CD4-positive, alpha-beta T cell treated with Interleukin-4 for 1 hour (primary cell): Measurements from ENCODE around the gene SLCO4A1.
"Not testable (repeated sequence)": the region's sequence is repeated elsewhere in the genome, so short reads cannot be mapped to it uniquely, and the experiment has no call there.

ENCODE experiments used
- DNase-seq, 2 donors: peaks; one replicate each; pipeline ENCODE4 v3.0.0-alpha.2; 2020 to 2022

The SLCO4A1 gene

DNA sequence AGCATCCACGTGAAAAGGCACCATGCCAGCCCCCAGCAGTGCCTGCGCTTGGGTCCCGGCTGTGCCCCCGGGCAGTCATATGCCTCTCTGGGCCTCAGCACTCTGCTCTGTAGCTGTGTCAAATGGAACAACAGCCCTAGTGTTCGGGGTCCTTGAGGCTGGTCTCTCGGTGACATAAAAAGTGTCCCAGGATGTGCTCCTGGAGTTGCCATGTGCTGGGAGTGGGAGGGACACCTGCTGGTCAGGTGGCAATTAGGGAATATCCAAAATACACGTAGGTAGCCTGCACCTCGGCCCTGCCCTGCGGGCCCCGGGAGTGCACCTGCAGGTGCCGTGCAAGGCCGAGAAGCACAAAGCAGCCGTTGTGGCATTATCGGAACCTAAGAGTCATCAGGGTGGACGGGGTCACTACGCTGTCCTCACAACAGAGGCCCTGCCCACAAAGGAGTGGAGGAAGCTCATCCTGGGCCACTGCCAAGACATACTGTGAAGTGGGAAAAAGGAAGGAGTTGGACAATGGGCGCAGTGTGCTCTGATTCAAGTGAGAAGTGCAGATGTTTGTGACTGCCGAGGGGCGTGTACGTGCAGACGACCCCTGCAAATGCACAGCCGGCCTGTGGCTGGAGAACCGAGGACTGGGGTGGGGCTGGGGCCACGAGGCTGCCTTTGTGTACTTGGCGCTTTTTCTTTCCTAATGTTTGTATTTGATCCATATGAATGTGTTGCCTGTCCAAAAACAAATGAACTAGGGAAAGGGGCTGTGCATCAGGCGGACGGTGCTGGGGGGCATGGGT is 24.6 kb downstream of the SLCO4A1 start:
- DNase-seq, result no peak

DNA sequence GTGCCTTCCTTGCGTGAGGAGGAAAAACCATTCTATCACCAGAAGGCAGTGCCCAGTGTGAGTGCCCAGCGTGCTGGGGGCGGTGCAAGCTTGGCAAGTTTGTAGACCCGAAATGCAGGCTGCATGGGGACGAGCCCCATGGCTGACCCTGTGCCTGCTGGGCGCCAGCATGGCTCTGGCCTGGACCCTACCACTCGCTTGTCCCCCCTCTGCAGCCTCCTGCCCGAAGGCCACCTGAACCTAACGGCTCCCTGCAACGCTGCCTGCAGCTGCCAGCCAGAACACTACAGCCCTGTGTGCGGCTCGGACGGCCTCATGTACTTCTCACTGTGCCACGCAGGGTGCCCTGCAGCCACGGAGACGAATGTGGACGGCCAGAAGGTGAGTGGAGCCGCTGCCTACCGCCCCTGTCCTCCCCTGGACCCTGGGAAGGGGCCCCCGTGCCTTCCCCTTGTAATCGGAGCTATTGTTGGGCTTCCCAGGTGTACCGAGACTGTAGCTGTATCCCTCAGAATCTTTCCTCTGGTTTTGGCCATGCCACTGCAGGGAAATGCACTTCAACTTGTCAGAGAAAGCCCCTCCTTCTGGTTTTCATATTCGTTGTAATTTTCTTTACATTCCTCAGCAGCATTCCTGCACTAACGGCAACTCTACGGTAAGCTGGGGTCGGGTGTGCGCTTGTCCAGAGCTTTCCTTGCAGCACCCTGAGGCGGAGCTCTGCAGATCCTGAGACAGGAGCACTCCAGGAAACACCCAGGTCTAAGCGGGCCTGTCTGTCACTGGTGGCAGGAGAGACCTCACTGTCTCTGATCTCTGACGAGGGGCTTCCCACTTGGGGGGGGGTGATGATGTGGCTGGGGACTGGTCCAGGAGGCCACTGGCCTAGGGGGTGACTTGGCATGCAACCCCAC is 25.5 kb downstream of the SLCO4A1 start:
- DNase-seq, result no peak

GRCh38 chr20:62668441-62669027 is 26.2 kb downstream of the SLCO4A1 start:
- DNase-seq, result peak; percentile 55 to 58

- no peak for DNase-seq
These were observed 26.9 kb downstream of the SLCO4A1 start for GRCh38 chr20:62669249-62669648.

DNA sequence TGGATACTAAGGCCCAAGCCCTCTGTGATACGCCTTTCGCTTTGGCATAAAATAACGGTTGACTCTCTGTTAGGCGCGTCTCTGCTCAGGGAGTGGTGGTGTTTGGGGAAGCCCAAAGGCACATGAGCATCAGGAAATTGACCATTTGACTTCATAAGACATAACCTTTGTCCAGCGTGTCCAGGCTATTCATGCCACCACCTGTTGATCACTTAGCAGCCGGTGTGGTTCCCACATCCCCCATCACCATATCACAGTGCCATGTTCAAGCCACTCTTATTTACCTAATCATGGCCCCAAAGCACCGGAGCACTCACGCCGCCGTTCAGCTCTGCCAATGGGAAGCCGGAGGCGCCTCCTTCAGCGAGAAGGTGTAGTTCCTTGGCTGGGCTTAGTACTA is 27.9 kb downstream of the SLCO4A1 start:
- no peak for DNase-seq

- no peak for DNase-seq
These were observed 28.7 kb downstream of the SLCO4A1 start for GRCh38 chr20:62670998-62671397.

DNA sequence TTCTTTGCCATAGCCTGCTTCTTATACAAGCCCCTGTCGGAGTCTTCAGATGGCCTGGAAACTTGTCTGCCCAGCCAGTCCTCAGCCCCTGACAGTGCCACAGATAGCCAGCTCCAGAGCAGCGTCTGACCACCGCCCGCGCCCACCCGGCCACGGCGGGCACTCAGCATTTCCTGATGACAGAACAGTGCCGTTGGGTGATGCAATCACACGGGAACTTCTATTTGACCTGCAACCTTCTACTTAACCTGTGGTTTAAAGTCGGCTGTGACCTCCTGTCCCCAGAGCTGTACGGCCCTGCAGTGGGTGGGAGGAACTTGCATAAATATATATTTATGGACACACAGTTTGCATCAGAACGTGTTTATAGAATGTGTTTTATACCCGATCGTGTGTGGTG is 29.5 kb downstream of the SLCO4A1 start:
- DNase-seq, result no peak

DNA sequence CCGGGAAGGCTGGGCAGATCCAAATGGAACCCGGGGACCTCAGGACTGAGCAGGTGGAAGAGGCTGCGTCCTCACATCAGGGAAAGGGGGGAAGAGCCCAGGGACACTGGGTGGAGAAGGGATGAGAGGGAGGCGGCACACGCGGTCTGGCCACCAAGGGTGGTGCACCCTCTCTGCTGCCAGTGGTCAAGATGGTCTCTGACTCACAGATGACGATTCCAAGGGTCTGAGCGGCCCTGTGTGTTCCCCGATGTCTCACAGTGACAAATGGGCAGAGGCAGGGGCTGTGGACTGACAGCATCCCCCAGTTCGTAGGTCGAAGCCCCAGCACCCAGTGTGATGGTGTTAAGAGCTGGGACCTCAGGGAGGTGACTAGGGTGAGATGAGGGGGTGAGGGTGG is 32.1 kb downstream of the SLCO4A1 start:
- no peak for DNase-seq

DNA sequence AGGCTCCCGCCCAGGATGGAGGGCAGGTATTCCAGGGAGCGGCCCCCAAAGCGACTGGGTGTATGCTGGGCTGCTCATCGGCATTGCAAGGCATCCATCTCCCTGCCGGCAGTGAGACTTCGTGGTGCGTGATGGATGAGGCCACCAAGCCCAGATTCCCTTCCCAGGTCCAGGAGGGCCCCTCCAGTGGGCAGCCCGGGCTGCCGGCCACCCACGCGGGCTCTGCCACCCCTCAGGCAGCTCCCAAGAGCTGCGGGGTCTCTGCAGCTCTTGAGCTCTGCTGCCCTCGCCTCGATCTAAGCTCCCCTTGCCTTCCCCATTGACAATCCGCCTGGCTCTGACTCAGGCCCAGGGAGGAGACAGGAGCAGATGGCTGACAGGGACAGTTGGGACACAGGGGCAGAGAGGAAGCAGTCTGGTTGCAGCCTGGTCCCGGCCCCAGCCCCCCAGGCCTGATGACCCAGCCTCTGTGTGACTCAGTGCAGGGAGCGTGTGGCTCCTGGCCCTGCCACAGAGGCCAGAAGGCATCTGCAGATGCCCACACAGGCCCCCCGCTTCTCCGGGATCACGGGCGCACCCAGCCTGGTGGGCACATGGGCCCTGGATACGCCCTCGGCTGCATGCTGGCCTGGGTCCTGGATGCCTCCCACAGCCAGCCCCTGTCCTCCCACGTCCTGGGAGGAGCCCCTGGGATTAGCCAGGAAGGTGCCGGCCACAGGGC is 33.0 kb downstream of the SLCO4A1 start:
- DNase-seq, result peak in 1 of 2 donors; percentile 68

GRCh38 chr20:62675877-62676260 is 33.6 kb downstream of the SLCO4A1 start:
- no peak for DNase-seq

- DNase-seq, result no peak
These were observed 34.7 kb downstream of the SLCO4A1 start for GRCh38 chr20:62676976-62677375.

DNA sequence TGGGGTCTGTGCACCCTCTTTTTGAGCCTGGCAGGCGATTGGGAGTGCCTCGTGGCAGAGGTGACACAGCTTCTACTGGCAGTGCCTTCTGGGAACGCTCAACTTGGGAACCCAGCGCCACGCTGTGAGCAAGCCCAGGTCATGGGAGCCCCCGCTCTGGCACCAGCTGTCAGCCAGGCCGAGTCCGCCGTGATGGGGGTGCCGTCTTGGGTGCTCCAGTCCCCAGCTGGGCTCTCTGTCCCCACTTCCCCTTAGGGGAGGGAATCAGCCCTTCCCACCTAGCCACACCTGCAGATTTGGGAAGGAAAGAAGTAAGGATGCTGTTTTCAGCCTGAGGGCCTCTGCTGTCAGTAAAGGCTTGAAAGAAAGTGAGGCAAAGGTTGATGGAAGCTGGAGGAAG is 35.4 kb downstream of the SLCO4A1 start:
- no peak for DNase-seq

DNA sequence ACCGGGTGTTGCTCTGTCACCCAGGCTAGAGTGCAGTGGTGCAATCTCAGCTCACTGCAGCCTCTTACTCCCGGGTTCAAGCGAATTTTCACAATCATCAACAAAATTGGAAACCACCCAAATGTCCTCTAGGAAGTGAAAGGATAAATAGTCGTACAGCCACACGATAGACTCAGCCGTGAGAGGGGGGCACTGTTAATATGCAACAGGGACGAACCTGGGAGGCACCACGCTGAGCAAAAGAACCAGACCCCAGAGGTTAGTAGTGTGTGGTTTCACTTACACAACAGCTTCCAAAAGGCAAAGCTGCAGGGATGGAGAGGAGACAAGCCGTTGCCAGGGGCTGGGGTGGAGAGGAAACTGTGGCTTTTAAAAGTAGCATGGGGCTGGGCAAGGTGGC is 36.2 kb downstream of the SLCO4A1 start:
- peak in 1 of 2 donors; percentile 30 for DNase-seq

DNA sequence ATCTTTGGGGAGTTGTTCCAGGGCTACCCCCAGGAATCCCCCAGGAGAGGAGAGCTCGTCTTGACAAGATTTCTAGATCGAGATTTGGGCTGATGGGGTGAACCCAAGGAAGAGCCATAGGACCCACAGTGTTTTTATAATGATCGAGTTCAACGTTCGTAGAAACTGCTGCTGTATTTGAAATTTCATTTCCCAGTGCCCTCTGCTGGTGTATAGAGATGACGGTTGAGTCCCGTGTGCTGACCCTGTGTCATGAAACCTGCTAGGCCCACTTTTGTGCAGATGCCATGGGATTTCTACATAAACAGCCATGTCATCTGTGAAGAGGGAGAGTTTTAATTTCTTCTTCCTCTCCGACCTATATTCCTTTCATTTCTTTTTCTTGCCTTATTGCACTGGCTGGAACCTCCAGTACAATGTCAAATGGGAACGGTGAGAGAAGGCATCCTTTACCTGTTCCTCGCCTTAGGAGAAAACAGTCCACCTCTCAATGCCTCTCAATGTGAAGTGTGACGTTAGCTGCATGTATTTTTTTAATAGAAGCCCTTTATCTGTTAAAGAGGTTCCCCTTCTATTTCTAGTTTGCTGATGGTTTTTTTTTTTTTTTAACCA is 37.8 kb downstream of the SLCO4A1 start:
- no peak for DNase-seq

DNA sequence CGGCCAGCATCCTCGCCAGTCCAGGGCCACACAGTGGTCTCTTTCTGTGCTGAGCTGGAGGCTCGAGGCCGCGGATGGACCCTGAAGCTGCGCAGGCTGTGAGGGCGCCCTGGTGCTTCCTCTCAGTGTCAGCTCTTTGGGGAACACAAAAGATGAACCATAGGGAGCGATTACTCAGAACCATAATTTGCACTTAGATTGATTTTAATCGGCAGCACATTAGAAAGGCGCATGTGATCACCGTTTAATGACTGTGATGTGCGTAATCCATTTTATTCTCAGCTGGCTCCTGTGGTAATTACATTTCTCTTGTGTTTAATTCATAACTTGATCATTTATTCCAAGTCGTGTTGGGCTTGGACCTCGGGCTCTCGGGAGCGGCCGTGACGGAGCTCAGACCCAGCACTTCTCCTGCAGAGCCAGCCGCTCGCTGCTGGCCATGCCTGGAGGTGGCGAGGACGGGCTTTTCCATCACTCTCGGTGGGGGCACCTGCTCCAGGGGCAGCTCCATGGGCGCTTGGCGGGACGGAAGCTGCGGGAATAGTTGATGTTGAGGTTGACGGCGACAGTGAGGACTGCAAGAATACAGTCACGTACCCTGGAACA is 40.7 kb downstream of the SLCO4A1 start:
- DNase-seq, result no peak

GRCh38 chr20:62683660-62684322 is 41.5 kb downstream of the SLCO4A1 start:
- not testable (repeated sequence) for DNase-seq

DNA sequence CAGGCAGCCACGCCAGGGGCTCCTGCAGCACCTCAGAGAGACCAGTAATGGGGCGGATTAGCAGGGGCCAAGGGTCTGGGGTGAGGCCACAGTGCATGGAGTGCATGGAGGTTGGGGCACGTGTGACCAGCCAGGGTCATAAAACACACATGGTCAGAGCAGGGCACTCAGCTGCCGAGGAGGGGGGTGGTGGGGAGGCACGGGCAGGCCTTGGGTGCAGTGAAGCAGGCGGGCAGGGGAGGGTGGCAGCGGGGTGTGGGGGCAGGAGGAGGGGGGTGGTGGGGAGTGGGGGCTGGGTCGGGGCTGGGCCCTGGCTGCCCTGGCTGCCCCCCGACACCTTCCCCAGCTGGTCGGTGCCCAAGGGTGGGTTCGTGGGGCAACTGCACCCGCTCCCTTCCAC is 42.7 kb downstream of the SLCO4A1 start:
- DNase-seq, result no peak

- DNase-seq, result peak; percentile 12 to 51
These were observed 43.7 kb downstream of the SLCO4A1 start for GRCh38 chr20:62685781-62686555.

DNA sequence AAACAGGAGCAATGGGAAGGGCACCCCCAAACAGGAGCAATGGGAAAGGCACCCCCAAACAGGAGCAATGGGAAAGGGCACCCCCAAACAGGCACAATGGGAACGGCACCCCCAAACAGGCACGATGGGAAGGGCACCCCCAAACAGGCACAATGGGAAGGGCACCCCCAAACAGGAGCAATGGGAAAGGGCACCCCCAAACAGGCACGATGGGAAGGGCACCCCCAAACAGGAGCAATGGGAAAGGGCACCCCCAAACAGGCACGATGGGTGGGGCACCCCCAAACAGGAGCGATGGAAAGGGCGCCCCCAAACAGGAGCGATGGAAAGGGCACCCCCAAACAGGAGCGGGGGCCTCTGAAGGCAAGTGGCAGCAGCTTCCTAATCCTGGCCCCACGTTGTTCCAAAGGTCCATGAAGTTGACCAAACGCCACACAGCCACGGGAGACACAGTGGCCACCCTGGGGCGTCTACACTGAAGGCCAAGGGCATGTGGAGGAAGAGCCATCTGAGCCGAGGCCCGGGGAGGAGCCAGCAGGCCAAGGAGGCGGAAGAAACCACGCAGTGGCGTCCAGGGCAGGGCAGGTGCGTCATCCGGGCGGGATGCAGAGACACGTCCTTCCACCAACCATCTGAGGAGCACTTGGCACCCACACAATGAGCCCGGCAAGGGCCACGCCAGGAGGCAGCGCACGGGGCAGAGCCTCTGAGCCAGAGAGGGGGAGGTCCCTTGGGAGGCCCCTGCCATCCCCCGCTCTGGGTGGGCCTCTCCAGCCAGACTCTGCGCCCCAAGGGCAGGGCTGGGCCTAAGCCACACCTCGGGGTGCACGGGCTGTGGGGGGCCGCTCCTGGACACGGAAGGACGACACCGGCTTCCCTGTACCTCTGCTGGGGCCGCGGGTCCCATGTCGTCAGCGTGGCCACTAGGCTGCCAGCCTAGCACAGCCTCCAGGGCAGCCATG is 44.8 kb downstream of the SLCO4A1 start:
- DNase-seq, result no peak
